ENCODE results near the gene SYT17. TPM values are rescaled to one million over a fixed set of nuclear protein-coding genes. Genes with fewer than 3 reads are reported as not detected.

SYT17 gene
- polyA plus RNA-seq, 2 of the 4 experiments (the other 2 are of a cell fraction) = 9.8 to 18.7 TPM

- no peaks in the 10 kb centered on the region for H3K9me3 ChIP-seq
- no peak for TF ChIP-seq PBX3 (IDR thresholded peaks at IDR 0.05)
- no peak for TF ChIP-seq BHLHE40 (IDR thresholded peaks at IDR 0.05; ENCODE audit: low read depth, low read length)
- TF ChIP-seq BCL3 (IDR thresholded peaks at IDR 0.05) = no peak
- TF ChIP-seq RFX5 (IDR thresholded peaks at IDR 0.05) = no peak
- TF ChIP-seq TP53 (CRISPR knock-in tag; IDR thresholded peaks at IDR 0.05) = no peak
- TF ChIP-seq ZC3H11A (IDR thresholded peaks at IDR 0.05) = no peak
- TF ChIP-seq POLR2A (IDR thresholded peaks at IDR 0.05; ENCODE audit: low read length) = no peak
- 83% methylated on average over 2 of the region's 2 CpGs for WGBS (ENCODE audit: missing lambda C conversion rate)
- POLR2A ChIA-PET = no interaction called here
- H3K4me2 ChIP-seq = no peak overlapping the region
- no peak for FAIRE-seq
- DNase-seq (ENCODE audit: low read depth in 1 of 2, low spot score in 1 of 2) = no peak
- CTCF ChIA-PET = no interaction called here
- H3K4me1 ChIP-seq = peaks cover 28% of the 10 kb centered on the region
- H3K4me3 ChIP-seq = no peak overlapping the region
- no peak for ATAC-seq
- no peak overlapping the region for H3K27ac ChIP-seq
These were observed 113.2 kb downstream of the SYT17 start for GRCh38 chr16:19281246-19281645.

DNA sequence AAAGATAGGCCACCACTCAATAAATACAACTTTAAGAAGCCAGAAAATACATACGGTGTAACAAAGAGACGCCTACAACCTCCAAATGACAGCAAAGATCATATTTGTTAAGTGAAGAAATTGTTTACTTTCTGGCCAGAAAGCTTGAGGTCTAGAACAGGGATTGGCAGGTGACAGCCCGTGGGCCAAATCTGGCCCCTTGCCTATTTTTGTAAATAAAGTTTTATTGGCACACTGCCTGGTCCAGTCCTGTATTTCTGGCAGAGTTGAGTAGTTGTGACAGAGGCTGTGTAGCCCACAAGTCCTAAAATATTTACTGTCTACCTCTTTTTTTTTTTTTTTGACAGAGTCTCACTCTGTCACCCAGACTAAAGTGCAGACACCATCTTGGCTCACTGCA is 114.1 kb downstream of the SYT17 start:
- H3K9me3 ChIP-seq = no peaks in the 10 kb centered on the region
- no peak overlapping the region for H3K4me2 ChIP-seq
- FAIRE-seq = no peak
- 0 out of 6 replicates have a peak overlapping the region, but pooled peaks of 1 of the 2 experiments have one; percentile 14 for H3K27ac ChIP-seq
- ChIA-PET POLR2A (no interaction called here), CTCF (no interaction called here)
- no peak for DNase-seq (ENCODE audit: low read depth in 1 of 2, low spot score in 1 of 2)
- peaks cover 28% of the 10 kb centered on the region for H3K4me1 ChIP-seq
- 29% methylated on average over 3 of the region's 3 CpGs for WGBS (ENCODE audit: missing lambda C conversion rate)
- no peak for TF ChIP-seq HEYL (CRISPR knock-in tag; IDR thresholded peaks at IDR 0.05)
- TF ChIP-seq, protein P1, sequence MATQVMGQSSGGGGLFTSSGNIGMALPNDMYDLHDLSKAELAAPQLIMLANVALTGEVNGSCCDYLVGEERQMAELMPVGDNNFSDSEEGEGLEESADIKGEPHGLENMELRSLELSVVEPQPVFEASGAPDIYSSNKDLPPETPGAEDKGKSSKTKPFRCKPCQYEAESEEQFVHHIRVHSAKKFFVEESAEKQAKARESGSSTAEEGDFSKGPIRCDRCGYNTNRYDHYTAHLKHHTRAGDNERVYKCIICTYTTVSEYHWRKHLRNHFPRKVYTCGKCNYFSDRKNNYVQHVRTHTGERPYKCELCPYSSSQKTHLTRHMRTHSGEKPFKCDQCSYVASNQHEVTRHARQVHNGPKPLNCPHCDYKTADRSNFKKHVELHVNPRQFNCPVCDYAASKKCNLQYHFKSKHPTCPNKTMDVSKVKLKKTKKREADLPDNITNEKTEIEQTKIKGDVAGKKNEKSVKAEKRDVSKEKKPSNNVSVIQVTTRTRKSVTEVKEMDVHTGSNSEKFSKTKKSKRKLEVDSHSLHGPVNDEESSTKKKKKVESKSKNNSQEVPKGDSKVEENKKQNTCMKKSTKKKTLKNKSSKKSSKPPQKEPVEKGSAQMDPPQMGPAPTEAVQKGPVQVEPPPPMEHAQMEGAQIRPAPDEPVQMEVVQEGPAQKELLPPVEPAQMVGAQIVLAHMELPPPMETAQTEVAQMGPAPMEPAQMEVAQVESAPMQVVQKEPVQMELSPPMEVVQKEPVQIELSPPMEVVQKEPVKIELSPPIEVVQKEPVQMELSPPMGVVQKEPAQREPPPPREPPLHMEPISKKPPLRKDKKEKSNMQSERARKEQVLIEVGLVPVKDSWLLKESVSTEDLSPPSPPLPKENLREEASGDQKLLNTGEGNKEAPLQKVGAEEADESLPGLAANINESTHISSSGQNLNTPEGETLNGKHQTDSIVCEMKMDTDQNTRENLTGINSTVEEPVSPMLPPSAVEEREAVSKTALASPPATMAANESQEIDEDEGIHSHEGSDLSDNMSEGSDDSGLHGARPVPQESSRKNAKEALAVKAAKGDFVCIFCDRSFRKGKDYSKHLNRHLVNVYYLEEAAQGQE (IDR thresholded peaks at IDR 0.05) = no peak
- TF ChIP-seq, protein P2, sequence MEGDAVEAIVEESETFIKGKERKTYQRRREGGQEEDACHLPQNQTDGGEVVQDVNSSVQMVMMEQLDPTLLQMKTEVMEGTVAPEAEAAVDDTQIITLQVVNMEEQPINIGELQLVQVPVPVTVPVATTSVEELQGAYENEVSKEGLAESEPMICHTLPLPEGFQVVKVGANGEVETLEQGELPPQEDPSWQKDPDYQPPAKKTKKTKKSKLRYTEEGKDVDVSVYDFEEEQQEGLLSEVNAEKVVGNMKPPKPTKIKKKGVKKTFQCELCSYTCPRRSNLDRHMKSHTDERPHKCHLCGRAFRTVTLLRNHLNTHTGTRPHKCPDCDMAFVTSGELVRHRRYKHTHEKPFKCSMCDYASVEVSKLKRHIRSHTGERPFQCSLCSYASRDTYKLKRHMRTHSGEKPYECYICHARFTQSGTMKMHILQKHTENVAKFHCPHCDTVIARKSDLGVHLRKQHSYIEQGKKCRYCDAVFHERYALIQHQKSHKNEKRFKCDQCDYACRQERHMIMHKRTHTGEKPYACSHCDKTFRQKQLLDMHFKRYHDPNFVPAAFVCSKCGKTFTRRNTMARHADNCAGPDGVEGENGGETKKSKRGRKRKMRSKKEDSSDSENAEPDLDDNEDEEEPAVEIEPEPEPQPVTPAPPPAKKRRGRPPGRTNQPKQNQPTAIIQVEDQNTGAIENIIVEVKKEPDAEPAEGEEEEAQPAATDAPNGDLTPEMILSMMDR (IDR thresholded peaks at IDR 0.05) = no peak
- no peak for TF ChIP-seq BCL3 (IDR thresholded peaks at IDR 0.05)
- TF ChIP-seq HDAC2 (IDR thresholded peaks at IDR 0.05) = no peak
- TF ChIP-seq MAFK (IDR thresholded peaks at IDR 0.05; ENCODE audit: partially characterized antibody) = no peak
- TF ChIP-seq SMC3 (IDR thresholded peaks at IDR 0.05) = no peak
- TF ChIP-seq EHMT2 (IDR thresholded peaks at IDR 0.05; ENCODE audit: low read depth) = no peak
- no peak for TF ChIP-seq POLR2A (IDR thresholded peaks at IDR 0.05; ENCODE audit: low read length)
- no peak for TF ChIP-seq RAD21 (conservative IDR thresholded peaks at IDR 0.05 in 1 of 2, IDR thresholded peaks at IDR 0.05 in 1 of 2)
- TF ChIP-seq HES2 (IDR thresholded peaks at IDR 0.05) = no peak
- TF ChIP-seq BHLHE40 (IDR thresholded peaks at IDR 0.05; ENCODE audit: low read depth, low read length) = no peak
- no peak for TF ChIP-seq HOXB5 (CRISPR knock-in tag; IDR thresholded peaks at IDR 0.05)
- TF ChIP-seq MAZ (IDR thresholded peaks at IDR 0.05; ENCODE audit: borderline replicate concordance, low read depth, low read length) = no peak
- TF ChIP-seq EHF (CRISPR knock-in tag; IDR thresholded peaks at IDR 0.05) = no peak
- no peak for TF ChIP-seq CHD2 (IDR thresholded peaks at IDR 0.05; ENCODE audit: low read length, partially characterized antibody)
- TF ChIP-seq HOXB13 (CRISPR knock-in tag; IDR thresholded peaks at IDR 0.05; ENCODE audit: low read depth) = no peak
- no peak for TF ChIP-seq POLR2AphosphoS2 (conservative IDR thresholded peaks at IDR 0.05; ENCODE audit: low read length)
- no peak for TF ChIP-seq JUNB (IDR thresholded peaks at IDR 0.05)
- no peak for ATAC-seq
- no peak overlapping the region for H3K4me3 ChIP-seq

Measured in A549 (cell line).